Germinal center (tissue), 1 donor: ENCODE data around the gene OGT.

Experiments used
- DNase-seq: peaks from one replicate; pipeline ENCODE4 v3.0.0; 2012; ENCODE audit warnings: mixed read lengths, low spot score

The OGT gene

GRCh38 chrX:71622576-71623450 lies 89.9 kb downstream of the OGT start:
- peak; percentile 34 for DNase-seq

DNA sequence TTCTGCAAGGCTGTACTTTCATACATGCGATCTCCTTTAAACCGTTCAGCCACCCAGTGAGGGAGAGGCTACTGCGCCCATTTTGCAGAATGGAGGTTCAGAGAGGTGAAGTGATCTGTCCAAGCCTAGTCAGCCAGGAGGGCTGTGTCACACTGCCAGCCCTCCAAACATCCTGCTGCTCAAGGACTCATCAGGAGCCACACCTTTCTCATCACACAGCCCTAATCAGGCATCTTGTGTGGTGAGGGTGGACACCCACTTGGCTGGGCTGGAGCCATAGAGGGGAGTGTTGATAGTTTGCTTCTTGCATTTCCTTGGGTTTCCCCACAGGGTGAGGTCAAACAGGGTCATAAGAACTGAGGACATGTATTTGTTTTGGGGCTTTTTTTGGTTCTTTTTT lies 90.8 kb downstream of the OGT start:
- no peak for DNase-seq

GRCh38 chrX:71625471-71625870 lies 92.6 kb downstream of the OGT start:
- no peak for DNase-seq
